ENCODE results near the gene STX16. TPM values are rescaled to one million over a fixed set of nuclear protein-coding genes. Genes with fewer than 3 reads are reported as not detected.
A peak's percentile ranks its signal among the peaks of the same experiment; 100 is the strongest.

STX16 gene
- total and polyA plus RNA-seq, 8 donors, result 50.4 to 105 (median 95.0) TPM

DNA sequence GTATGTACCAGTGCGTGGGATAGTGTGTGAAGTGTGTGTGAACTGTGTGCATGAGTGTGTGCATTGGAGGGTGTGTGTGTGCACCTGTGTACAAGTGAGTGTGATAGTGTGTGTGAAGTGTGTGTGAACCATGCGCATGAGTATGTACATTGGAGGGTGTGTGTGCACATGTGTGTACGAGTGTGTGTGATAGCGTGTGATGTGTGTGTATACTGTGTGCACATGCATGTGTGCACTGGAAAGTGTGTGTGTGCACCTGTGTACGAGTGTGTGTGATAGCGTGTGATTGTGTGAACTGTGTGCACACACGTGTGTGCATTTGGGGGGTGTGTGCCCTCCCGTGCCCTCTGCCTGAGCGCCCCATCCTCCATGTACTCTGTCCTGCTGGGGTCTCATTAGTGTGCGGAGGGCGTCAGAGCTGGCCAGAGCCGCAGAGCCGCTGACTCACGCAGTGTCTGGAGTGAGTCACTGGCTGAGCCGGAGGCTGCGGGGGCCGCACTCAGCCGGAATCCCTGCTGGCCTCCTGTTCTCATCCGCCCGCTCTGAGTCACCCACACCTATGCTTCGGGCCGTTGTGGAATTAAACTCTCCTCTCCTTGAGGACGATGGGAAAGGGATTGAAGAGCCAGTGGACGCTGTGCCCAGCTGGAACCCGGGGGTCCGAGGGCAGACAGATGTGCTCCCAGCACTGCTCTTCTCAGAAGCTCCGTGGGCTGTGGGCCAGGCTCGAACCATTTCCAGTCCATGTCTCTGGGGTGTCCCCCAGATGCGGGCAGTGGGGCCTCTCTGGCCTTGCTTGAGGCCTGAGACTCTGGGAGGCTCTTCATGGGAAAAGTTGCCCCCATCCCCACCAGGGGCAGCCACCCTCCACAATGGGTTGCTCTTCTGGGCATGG is 27.3 kb upstream of the STX16 start:
- Histone ChIP-seq H3K36me3 (no peaks in the 10 kb centered on the region), H3K9me3 (no peaks in the 10 kb centered on the region), H3K27ac (no peak overlapping the region), H3K4me1 (no peaks in the 10 kb centered on the region), H3K4me3 (no peak overlapping the region), H3K27me3 (peaks cover 0 to 19% of the 10 kb centered on the region in 2 donors)
- DNase-seq (peak in 1 of 4 donors; percentile 68), ATAC-seq (peak; percentile 78)
- TF ChIP-seq, protein P1, sequence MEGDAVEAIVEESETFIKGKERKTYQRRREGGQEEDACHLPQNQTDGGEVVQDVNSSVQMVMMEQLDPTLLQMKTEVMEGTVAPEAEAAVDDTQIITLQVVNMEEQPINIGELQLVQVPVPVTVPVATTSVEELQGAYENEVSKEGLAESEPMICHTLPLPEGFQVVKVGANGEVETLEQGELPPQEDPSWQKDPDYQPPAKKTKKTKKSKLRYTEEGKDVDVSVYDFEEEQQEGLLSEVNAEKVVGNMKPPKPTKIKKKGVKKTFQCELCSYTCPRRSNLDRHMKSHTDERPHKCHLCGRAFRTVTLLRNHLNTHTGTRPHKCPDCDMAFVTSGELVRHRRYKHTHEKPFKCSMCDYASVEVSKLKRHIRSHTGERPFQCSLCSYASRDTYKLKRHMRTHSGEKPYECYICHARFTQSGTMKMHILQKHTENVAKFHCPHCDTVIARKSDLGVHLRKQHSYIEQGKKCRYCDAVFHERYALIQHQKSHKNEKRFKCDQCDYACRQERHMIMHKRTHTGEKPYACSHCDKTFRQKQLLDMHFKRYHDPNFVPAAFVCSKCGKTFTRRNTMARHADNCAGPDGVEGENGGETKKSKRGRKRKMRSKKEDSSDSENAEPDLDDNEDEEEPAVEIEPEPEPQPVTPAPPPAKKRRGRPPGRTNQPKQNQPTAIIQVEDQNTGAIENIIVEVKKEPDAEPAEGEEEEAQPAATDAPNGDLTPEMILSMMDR (IDR thresholded peaks at IDR 0.05), result no peak
- intact Hi-C loops (cut with DNase I), result no loop called here

DNA sequence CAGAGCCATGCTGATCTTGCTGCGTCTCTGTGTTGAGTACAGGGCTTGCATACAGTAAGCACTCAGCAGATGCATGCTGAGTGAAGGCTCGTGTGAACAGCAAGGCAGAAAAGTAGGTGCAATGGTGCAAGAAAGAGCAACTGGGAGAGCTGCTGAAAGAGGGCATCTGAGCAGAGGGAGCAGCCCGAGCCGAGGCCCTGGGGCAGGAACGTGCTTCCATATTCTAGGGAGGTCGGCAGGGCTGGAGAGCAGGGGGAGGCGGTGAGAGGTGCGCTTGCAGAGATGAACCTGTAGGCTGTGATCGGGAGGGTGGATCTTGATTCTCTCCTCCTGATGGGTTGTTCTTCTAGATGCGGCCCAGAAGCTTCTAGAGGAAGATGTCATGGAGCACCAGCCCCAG is 26.4 kb upstream of the STX16 start:
- no peaks in the 10 kb centered on the region for H3K36me3 ChIP-seq
- no peak overlapping the region for H3K27ac ChIP-seq
- no peak for DNase-seq
- H3K4me3 ChIP-seq, result no peak overlapping the region
- ATAC-seq, result no peak
- intact Hi-C loops (cut with DNase I), result no loop called here
- no peaks in the 10 kb centered on the region for H3K4me1 ChIP-seq
- TF ChIP-seq, protein P1 (IDR thresholded peaks at IDR 0.05), result no peak
- no peaks in the 10 kb centered on the region for H3K9me3 ChIP-seq
- H3K27me3 ChIP-seq, result peaks cover 0 to 10% of the 10 kb centered on the region in 2 donors

DNA sequence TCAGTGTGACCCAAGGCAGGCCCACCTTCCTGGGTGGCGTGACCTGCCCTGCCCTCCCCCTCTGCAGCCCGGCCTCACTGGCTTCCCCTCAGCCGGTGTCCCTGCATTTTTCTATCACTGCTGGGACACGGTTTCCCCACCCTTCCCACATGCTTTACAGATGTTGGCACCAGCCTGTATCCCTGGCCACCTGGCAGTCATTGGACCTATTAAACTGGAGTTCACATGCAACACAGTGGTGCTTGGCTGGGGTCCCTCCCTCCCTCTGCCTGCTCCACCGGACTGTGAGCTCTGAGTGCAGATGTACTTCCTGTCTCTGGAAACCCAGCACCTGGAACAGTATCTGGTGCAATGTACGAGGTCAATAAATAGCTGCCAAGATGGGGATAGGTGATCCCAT is 25.5 kb upstream of the STX16 start:
- Histone ChIP-seq H3K4me1 (no peaks in the 10 kb centered on the region), H3K27me3 (peaks cover 0 to 2% of the 10 kb centered on the region in 2 donors), H3K4me3 (no peak overlapping the region), H3K36me3 (no peaks in the 10 kb centered on the region), H3K27ac (no peak overlapping the region), H3K9me3 (no peaks in the 10 kb centered on the region)
- ATAC-seq (no peak), DNase-seq (no peak)
- intact Hi-C loops (cut with DNase I), result no loop called here
- TF ChIP-seq, protein P1 (IDR thresholded peaks at IDR 0.05), result no peak

DNA sequence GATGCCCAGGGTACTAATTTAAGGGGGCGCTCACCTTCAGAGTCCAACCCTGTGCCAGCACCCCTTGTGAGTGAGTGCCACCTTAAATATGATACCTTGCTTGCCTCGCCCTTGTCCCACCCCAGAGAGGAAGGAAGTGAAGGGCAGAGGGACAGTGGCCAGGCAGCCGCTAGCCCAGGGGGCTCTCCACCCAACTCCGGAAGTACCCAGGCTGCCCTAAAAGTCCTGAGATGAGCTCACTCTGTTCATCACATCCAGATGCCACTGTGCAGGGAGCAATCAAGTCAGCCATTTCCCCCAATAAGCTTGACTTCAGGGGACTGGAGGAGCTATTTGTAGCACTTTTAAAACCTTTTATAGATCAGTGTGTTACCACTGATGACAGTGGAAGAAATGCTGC is 25.0 kb upstream of the STX16 start:
- Histone ChIP-seq H3K36me3 (no peaks in the 10 kb centered on the region), H3K4me3 (no peak overlapping the region), H3K4me1 (no peaks in the 10 kb centered on the region), H3K27ac (no peak overlapping the region), H3K27me3 (no peaks in the 10 kb centered on the region), H3K9me3 (no peaks in the 10 kb centered on the region)
- intact Hi-C loops (cut with DNase I), result no loop called here
- ATAC-seq (no peak), DNase-seq (no peak)
- TF ChIP-seq, protein P1 (IDR thresholded peaks at IDR 0.05), result no peak

DNA sequence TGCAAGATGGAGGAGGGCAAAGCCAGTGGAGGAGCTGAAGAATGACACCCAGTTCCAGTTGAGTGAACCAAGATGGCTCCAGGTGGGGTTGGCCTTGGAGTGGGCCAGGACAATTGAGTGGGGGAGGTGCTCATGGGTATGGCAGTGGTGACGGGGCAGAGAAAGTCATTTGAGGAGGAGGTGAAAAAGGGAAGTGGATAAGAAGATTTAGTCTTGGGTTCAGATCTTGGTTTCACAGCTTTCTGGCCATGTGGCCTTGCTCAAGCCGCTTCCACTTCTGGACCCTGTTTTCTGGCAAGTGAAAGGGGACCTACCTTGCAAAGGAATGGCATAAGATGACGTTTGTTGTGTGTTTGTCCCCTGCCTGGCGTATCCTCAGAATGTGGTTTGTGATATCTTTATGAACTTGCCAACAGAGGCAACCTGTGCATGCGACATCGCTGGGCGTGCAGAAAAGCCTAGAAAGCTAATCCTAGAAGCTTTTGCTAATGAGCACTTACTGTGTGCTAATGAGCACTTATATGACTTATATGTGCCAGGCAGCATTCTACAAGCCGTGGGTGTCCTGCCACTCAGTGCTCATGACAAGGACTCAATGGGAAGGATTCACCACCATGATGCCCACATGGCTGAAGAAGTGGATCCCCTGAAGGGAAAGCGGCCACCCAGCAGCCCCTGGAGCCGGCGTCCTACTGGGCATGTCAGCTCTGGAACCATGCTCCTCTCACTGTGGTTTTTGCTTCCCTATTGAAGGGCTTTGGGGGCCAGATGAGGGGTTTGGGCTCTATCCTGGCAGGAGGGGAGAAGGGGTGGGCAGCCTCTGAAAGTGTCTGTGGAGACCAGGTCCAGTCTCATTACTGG is 23.6 kb upstream of the STX16 start:
- Histone ChIP-seq H3K27ac (no peak overlapping the region), H3K36me3 (no peaks in the 10 kb centered on the region), H3K4me3 (no peak overlapping the region), H3K9me3 (no peaks in the 10 kb centered on the region), H3K4me1 (no peaks in the 10 kb centered on the region), H3K27me3 (no peaks in the 10 kb centered on the region)
- DNase-seq, result no peak
- TF ChIP-seq, protein P1 (IDR thresholded peaks at IDR 0.05), result no peak
- intact Hi-C loops (cut with DNase I), result no loop called here
- ATAC-seq, result no peak
